ENCODE results near the gene ATP11B. TPM values are rescaled to one million over a fixed set of nuclear protein-coding genes. Genes with fewer than 3 reads are reported as not detected.

ATP11B gene
- total and polyA plus RNA-seq, 9 of the 15 experiments (the other 6 are each of a cell fraction or from before 2014, with no cell fraction given): 11.9 to 68.7 (median 41.8) TPM

DNA sequence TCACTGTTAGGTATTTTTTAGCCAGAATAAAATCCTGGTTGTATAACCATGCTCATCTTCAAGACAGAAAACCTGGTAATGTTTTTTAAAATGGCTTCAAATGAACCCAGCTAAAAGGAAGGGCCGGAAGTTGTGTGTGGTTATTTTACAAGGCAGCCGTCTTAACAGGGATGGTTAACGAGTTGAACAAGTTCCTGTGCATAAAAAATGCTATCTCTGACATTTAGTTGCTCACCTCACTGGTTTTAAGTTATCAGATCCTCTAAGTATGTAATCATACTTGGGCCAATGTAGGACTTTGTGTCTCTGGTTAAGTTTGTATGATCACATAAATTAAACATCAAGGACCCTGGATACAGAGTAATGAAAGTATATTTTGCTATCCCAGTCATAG is 2.1 kb downstream of the ATP11B start (continued):
- TF ChIP-seq, protein P1, sequence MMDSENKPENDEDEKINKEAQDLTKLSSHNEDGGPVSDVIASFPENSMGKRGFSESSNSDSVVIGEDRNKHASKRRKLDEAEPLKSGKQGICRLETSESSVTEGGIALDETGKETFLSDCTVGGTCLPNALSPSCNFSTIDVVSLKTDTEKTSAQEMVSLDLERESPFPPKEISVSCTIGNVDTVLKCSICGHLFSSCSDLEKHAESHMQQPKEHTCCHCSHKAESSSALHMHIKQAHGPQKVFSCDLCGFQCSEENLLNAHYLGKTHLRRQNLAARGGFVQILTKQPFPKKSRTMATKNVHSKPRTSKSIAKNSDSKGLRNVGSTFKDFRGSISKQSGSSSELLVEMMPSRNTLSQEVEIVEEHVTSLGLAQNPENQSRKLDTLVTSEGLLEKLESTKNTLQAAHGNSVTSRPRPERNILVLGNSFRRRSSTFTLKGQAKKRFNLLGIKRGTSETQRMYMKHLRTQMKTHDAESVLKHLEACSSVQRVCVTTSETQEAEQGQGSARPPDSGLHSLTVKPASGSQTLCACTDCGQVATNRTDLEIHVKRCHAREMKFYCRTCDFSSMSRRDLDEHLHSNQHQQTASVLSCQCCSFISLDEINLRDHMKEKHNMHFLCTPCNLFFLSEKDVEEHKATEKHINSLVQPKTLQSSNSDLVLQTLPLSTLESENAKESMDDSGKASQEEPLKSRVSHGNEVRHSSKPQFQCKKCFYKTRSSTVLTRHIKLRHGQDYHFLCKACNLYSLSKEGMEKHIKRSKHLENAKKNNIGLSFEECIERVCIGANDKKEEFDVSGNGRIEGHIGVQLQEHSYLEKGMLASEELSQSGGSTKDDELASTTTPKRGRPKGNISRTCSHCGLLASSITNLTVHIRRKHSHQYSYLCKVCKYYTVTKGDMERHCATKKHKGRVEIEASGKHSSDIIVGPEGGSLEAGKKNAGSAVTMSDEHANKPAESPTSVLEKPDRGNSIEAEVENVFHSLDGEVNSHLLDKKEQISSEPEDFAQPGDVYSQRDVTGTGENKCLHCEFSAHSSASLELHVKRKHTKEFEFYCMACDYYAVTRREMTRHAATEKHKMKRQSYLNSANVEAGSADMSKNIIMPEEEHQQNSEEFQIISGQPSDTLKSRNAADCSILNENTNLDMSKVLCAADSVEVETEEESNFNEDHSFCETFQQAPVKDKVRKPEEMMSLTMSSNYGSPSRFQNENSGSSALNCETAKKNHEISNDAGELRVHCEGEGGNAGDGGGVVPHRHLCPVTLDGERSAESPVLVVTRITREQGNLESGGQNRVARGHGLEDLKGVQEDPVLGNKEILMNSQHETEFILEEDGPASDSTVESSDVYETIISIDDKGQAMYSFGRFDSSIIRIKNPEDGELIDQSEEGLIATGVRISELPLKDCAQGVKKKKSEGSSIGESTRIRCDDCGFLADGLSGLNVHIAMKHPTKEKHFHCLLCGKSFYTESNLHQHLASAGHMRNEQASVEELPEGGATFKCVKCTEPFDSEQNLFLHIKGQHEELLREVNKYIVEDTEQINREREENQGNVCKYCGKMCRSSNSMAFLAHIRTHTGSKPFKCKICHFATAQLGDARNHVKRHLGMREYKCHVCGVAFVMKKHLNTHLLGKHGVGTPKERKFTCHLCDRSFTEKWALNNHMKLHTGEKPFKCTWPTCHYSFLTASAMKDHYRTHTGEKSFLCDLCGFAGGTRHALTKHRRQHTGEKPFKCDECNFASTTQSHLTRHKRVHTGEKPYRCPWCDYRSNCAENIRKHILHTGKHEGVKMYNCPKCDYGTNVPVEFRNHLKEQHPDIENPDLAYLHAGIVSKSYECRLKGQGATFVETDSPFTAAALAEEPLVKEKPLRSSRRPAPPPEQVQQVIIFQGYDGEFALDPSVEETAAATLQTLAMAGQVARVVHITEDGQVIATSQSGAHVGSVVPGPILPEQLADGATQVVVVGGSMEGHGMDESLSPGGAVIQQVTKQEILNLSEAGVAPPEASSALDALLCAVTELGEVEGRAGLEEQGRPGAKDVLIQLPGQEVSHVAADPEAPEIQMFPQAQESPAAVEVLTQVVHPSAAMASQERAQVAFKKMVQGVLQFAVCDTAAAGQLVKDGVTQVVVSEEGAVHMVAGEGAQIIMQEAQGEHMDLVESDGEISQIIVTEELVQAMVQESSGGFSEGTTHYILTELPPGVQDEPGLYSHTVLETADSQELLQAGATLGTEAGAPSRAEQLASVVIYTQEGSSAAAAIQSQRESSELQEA (IDR thresholded peaks at IDR 0.05; ENCODE audit: low read depth): no peak
- TF ChIP-seq NFIX (CRISPR knock-in tag; IDR thresholded peaks at IDR 0.05; ENCODE audit: low read depth) (no peak), ZBED1 (IDR thresholded peaks at IDR 0.05) (no peak), BCL6 (CRISPR knock-in tag; IDR thresholded peaks at IDR 0.05) (no peak), SMARCA4 (IDR thresholded peaks at IDR 0.05) (peak; percentile 51; the same call in 1 of the 2 replicates), FOXJ3 (CRISPR knock-in tag; IDR thresholded peaks at IDR 0.05) (no peak), ETV6 (IDR thresholded peaks at IDR 0.05; ENCODE audit: borderline replicate concordance in 1 of 2, low read depth in 2 of 2, low read length in 1 of 2) (no peak), ETV6 (CRISPR knock-in tag; IDR thresholded peaks at IDR 0.05; ENCODE audit: borderline replicate concordance) (no peak), RBFOX2 (IDR thresholded peaks at IDR 0.05; ENCODE audit: low read depth, low read length) (peak; percentile 49; the same call in 1 of the 2 replicates), HMGN3 (IDR thresholded peaks at IDR 0.05; ENCODE audit: borderline replicate concordance, extremely low read depth, insufficient read length, low read depth, low read length) (no peak), RAD51 (IDR thresholded peaks at IDR 0.05; ENCODE audit: borderline replicate concordance, low read depth) (no peak), PHB (CRISPR knock-in tag; IDR thresholded peaks at IDR 0.05) (no peak)
- TF ChIP-seq, protein P2, sequence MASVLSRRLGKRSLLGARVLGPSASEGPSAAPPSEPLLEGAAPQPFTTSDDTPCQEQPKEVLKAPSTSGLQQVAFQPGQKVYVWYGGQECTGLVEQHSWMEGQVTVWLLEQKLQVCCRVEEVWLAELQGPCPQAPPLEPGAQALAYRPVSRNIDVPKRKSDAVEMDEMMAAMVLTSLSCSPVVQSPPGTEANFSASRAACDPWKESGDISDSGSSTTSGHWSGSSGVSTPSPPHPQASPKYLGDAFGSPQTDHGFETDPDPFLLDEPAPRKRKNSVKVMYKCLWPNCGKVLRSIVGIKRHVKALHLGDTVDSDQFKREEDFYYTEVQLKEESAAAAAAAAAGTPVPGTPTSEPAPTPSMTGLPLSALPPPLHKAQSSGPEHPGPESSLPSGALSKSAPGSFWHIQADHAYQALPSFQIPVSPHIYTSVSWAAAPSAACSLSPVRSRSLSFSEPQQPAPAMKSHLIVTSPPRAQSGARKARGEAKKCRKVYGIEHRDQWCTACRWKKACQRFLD (CRISPR knock-in tag; IDR thresholded peaks at IDR 0.05): no peak
- TF ChIP-seq, protein P3, sequence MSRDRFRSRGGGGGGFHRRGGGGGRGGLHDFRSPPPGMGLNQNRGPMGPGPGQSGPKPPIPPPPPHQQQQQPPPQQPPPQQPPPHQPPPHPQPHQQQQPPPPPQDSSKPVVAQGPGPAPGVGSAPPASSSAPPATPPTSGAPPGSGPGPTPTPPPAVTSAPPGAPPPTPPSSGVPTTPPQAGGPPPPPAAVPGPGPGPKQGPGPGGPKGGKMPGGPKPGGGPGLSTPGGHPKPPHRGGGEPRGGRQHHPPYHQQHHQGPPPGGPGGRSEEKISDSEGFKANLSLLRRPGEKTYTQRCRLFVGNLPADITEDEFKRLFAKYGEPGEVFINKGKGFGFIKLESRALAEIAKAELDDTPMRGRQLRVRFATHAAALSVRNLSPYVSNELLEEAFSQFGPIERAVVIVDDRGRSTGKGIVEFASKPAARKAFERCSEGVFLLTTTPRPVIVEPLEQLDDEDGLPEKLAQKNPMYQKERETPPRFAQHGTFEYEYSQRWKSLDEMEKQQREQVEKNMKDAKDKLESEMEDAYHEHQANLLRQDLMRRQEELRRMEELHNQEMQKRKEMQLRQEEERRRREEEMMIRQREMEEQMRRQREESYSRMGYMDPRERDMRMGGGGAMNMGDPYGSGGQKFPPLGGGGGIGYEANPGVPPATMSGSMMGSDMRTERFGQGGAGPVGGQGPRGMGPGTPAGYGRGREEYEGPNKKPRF (IDR thresholded peaks at IDR 0.05; ENCODE audit: low read depth, low read length): no peak
- TF ChIP-seq, protein P4, sequence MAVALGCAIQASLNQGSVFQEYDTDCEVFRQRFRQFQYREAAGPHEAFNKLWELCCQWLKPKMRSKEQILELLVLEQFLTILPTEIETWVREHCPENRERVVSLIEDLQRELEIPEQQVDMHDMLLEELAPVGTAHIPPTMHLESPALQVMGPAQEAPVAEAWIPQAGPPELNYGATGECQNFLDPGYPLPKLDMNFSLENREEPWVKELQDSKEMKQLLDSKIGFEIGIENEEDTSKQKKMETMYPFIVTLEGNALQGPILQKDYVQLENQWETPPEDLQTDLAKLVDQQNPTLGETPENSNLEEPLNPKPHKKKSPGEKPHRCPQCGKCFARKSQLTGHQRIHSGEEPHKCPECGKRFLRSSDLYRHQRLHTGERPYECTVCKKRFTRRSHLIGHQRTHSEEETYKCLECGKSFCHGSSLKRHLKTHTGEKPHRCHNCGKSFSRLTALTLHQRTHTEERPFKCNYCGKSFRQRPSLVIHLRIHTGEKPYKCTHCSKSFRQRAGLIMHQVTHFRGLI (CRISPR knock-in tag; IDR thresholded peaks at IDR 0.05): no peak
